HG03571 (cell line): Measurements from ENCODE around the gene SERP2.
"Not testable (repeated sequence)": the region's sequence is repeated elsewhere in the genome, so short reads cannot be mapped to it uniquely, and the experiment has no call there.

Experiments
- ATAC-seq: cut with Tn5 transposase; IDR thresholded peaks from one replicate; pipeline ENCODE4 v1.9.1; 2021; ENCODE audit not compliant: unreplicated experiment

SERP2 gene

DNA sequence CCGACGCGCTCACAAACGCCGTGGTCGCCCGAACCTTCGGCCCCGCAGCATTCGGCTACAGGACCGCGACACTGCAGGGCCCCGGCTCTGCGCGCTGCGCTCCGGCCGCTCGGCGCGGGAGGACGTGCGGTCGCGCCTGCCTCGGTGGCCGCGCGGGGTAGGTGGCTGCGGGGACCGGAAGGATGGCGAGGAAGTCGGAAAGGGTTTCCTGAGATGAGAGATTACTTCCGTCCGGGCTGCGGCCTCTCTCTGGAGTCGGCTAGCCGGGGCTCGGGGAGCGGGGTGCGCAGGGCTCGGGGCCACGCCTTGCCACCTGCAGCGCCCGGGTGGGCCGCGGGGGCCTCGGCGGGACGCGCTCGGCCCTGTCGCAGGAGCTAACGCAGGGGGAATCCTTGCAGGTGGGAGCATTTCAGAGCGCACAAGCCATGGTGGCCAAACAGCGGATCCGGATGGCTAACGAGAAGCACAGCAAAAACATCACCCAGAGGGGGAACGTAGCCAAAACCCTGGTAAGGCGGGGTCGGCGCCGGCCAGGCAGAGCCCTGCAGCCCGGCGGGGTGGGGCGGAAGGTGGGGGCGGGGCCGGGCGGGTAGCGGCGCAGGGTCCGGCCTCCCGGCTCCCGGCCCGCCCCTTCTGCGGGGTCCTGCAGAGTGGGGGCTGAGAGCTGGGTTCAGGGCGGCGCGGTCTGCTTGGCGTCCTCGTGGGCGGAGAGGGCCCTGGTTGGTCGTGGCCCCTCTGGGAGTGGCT lies at the start of gene SERP2:
SERP2 (plus strand) TSS at position 224 of the 747 bp plus-strand sequence; CDS start at position 426, 202 bp downstream.
- no peak for ATAC-seq

DNA sequence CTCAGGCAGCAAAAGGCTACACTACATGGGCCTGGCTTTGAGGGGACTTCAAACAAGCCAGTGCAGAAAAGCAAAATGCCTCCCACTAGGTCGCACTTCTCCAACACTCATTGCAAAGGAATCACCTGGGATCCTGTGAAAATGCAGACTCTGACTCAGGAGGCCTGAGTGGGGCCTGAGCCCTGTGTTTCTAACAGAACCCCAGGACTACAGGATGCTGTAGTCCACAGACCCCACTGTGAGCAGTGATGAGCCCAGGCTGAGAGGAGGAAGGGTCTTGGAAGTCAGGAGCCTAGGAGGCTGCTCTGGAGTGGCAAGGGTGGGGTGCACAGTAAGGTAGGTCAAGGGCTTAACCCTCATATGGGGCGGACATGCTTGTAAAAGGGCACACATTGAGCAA lies 46.7 kb upstream of the SERP2 start:
- ATAC-seq = no peak

GRCh38 chr13:44329041-44329440 lies 44.6 kb upstream of the SERP2 start:
- ATAC-seq = not testable (repeated sequence)

- no peak for ATAC-seq
Observed at GRCh38 chr13:44329909-44330545, 43.6 kb upstream of the SERP2 start.

- ATAC-seq = no peak
Observed at GRCh38 chr13:44331446-44331845, 42.2 kb upstream of the SERP2 start.

DNA sequence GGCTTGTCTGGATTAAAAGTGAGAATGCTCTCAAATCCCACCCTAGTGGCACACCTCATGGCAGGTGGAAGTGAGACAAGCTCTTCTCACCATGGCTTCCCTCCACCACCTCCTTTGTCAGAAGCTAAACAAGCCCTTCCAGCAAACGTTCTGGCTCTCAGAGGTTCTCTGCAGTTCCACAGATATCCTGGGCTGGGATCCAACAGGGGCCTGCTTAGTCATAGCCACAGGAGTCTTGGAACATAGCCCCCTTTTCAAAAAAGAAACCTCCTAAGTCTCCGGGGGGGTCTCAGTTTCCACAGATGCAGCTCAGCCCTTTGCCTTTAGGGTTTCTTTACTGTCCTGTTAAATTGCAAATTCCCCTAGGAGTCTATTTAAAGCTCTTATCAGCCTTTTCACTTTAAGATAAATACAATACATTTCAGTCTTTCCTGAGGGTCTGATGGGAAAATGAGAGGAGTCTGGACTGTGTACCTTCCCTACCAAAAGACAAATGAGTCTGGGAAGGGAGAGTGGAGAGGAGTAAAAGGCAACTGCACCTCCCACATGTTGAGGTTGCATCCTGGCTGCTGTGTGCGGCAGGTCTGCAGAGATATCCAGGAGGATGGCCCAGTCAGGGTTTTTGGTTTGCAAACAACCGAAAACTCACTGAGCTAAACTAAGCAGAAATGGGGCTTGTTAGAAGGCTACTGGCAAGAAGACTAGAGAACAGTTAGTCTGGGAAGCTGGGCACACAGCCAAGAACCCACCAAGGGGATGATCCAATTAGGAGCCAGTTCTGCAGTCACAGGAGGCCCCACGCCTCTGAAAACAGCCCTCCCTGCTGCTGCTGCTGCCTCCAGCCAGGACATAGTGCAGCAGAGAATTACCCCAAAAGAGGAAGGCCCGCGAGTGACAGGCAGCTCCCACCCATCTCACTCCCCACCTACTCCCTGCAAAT lies 41.4 kb upstream of the SERP2 start:
- ATAC-seq = no peak

GRCh38 chr13:44333950-44334655 lies 39.5 kb upstream of the SERP2 start:
- no peak for ATAC-seq

DNA sequence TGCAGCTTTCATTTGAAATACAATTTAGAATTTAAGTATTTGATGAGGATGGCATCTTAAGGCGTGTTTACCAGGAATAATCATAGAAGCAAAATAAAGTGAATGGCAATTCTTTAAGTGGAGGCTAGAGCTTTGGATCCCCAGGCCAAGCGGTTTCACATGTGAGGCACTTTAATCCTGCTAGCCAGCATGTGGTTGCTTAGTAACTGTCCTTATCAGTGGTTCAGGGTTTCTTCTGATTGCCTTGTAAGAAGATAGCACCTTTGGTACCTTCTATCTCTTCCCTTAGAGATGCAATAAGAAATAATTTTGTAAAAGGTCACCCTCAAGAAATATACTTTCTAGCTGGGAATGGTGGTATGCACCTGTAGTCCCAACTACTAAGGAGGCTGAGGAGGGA lies 38.9 kb upstream of the SERP2 start:
- ATAC-seq = no peak

DNA sequence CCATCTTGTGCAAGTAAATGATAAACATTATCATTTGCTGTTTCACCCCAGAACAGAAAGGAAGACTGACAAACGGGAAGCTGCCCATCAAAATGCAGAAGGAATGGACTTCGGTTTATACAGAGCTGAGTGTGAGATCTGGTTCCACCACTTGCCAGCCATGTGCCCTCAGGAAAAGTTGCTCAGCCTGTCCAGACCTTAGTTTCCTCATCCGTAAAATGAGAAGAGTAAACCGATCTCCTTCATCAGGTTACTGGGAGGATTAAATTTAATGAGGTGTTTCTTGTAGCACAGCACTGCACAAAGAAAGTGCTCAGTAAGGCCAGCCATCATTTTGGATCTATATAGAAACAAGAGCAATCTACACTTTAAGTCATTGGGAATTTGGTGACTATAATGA lies 36.7 kb upstream of the SERP2 start:
- ATAC-seq = no peak

DNA sequence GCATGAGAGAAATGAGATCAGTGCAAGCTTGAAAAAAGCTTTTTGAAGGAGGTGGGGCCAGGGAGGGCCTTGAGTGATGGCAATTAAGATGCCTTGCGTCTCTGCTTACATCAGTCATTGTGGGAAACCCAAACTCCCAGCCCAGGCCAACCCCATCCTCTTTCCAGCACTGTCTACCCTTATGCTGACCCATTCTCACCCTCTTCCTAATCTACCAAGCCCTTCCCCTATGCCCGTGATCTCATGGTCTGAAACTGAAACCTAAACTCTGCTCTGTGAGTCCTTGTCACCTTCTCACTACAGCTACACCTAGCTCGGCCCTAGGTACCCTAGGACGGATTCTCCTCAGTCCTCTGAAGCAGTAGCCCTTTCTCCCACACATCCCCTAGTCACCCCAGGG lies 36.0 kb upstream of the SERP2 start:
- ATAC-seq = no peak

GRCh38 chr13:44340508-44340907 lies 33.1 kb upstream of the SERP2 start:
- no peak for ATAC-seq

- no peak for ATAC-seq
Observed at GRCh38 chr13:44342741-44343140, 30.9 kb upstream of the SERP2 start.

GRCh38 chr13:44346534-44346933 lies 27.1 kb upstream of the SERP2 start:
- no peak for ATAC-seq

DNA sequence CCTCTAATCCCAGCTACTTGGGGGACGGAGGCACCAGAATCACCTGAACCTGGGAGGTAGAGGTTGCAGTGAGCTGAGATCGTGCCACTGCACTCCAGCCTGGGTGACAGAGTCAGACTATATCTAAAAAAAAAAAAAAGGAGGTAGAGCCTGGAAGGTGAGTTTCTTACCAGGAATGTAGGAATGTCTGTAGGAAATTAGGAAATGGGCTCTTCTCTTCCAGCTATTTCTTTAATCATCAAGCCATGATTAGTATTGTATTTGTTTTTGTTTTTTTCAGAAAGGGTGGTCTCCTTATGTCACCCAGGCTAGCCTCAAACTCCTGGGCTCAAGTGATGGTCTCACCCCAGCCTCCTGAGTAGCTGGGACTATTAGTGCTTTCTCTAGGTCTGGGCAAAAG lies 26.3 kb upstream of the SERP2 start:
- ATAC-seq = no peak

- no peak for ATAC-seq
Observed at GRCh38 chr13:44347949-44348348, 25.7 kb upstream of the SERP2 start.

- ATAC-seq = no peak
Observed at GRCh38 chr13:44350775-44351504, 22.7 kb upstream of the SERP2 start.

- ATAC-seq = no peak
Observed at GRCh38 chr13:44351505-44351854, 22.1 kb upstream of the SERP2 start.

DNA sequence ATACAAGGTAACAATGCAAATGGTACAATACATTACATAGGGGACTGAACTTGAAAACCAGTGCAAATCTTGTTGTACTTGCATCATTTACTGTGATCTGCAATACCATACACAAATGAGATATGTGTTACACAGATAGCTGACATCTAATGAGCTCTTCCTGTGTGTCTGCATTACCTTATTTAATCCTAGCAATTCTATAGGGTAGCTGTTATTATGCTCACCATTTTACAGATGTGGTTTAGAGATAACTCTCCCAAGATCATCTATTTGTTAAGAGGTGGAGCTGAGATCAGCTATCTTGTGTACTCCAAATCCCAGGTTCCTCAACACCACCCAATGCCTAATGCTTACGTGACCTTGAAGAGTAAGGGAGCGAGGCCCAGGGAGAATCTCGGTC lies 21.4 kb upstream of the SERP2 start:
- no peak for ATAC-seq

DNA sequence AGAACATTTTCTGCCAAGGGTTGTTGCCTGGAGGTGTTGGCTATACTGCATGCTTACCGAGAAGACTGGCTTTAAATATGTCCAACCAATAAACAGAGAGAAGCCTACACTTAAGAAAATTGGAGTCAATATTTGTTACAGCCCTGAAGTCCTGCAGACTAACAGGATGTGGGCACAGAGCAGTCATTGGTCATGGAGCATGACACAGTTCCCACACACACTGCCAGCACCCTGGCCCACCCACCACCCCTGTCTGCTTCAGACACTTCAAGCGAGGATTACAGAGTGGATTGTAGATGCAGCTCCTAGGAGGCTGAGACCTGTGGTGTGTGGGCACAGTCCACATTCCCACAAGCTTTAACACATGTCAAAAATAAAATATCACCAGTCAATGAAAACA lies 21.0 kb upstream of the SERP2 start:
- no peak for ATAC-seq

GRCh38 chr13:44354331-44354730 lies 19.3 kb upstream of the SERP2 start:
- no peak for ATAC-seq
